ENCODE data around the gene MED22. TPM values are rescaled to one million over a fixed set of nuclear protein-coding genes. Genes with fewer than 3 reads are reported as not detected.

Gene MED22
- total and polyA plus RNA-seq, 2 of the 8 experiments (the other 6 are each of a cell fraction or from before 2014, with no cell fraction given), result 56.4 to 68.4 TPM

DNA sequence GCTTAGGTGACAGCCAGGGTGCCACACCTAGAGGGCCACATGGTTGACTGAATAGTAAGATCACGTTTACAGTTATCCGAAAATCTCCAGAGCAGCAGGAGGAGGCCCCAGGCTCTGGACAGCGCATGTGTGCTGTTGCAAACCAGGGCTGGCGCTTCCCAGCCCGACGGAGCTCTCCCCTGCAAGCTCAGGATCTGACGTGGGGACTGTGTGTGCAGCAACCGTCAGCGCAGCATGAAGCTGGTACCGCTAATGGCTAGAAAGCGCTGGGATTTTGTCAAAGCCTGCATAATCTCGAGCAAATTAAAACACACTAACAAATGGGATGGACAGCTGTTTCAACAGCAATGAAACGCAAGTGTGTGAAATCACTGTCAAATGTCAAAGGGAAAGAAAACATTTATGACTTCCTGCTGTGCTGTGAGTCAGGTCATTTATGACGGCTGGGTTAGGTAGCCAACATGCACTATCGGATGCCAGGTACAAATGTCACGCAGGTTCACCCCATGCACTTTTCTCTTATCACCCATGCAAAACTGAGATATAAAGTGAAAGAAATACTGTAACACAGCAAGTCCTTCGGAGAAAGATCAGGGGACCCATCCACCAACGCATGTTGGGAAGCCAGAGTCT is 20.4 kb upstream of the MED22 start:
- H3K4me3 ChIP-seq (ENCODE audit: extremely low read depth in 1 of 4, insufficient read depth in 2 of 4, low read depth in 3 of 4, low read length in 4 of 4), result no peak overlapping the region
- FAIRE-seq, result no peak
- no peaks in the 10 kb centered on the region for H3K27me3 ChIP-seq (replicated peaks in 1 of 4; ENCODE audit: control insufficient read depth in 3 of 4, extremely low read depth in 1 of 4, insufficient read depth in 3 of 4, low read length in 3 of 4)
- no peak overlapping the region for H3K18ac ChIP-seq (ENCODE audit: extremely low read depth, low read length)
- H2BK5ac ChIP-seq (ENCODE audit: low read depth, low read length), result no peak overlapping the region
- H3K4ac ChIP-seq (replicated peaks; ENCODE audit: insufficient read length, low read depth, low read length), result no peak overlapping the region
- no peak overlapping the region for H2BK15ac ChIP-seq (ENCODE audit: low read length)
- peaks cover 38% of the 10 kb centered on the region for H3K79me1 ChIP-seq (ENCODE audit: low read depth, low read length)
- H2BK120ac ChIP-seq (replicated peaks; ENCODE audit: low read depth, low read length), result no peak overlapping the region
- no peak overlapping the region for H4K91ac ChIP-seq (replicated peaks; ENCODE audit: insufficient read length, low read length)
- H2AK5ac ChIP-seq (ENCODE audit: low read depth, low read length), result no peak overlapping the region
- H3K27ac ChIP-seq (ENCODE audit: low read depth, low read length), result no peak overlapping the region
- no peaks in the 10 kb centered on the region; a peak in 1 of 7 replicates for H3K4me1 ChIP-seq (replicated peaks in 1 of 4; ENCODE audit: control insufficient read depth in 3 of 4, insufficient read depth in 4 of 4, low read length in 3 of 4)
- POLR2A ChIA-PET (ENCODE audit: partially characterized antibody), result interaction anchor here (19.9 kb wide), 1 partner anchor 15 kb away, joined by 461 read pairs; the partner anchor contains the start of genes MED22, RPL7A, SURF1 and SURF2
- H2BK20ac ChIP-seq (ENCODE audit: low read length), result no peak overlapping the region
- no peak for DNase-seq (ENCODE audit: low read depth in 1 of 2, low spot score in 2 of 2)
- H3K9me3 ChIP-seq (ENCODE audit: insufficient read depth in 2 of 2, low read depth in 1 of 2, low read length in 1 of 2), result no peaks in the 10 kb centered on the region
- no peak overlapping the region for H4K8ac ChIP-seq (ENCODE audit: extremely low read depth, insufficient read depth, low read length)
- no peak overlapping the region for H2AFZ ChIP-seq (ENCODE audit: low read length)
- no peak overlapping the region for H3K56ac ChIP-seq (replicated peaks; ENCODE audit: insufficient read length, low read depth, low read length)
- H3K14ac ChIP-seq (ENCODE audit: insufficient read length), result no peak overlapping the region
- no peak overlapping the region for H4K5ac ChIP-seq (ENCODE audit: insufficient read length, low read depth, low read length)
- 94% methylated on average over 18 of the region's 18 CpGs; no CpG with 5 or more reads in 1 of the 2 experiments for WGBS, 2 experiments (ENCODE audit: extremely low coverage in 1 of 2, insufficient coverage in 1 of 2, insufficient read length in 1 of 2, insufficient replicate concordance in 2 of 2, low coverage in 1 of 2, low lambda C conversion rate in 2 of 2, missing lambda C conversion rate in 1 of 2)
- no peak overlapping the region for H3K4me2 ChIP-seq (ENCODE audit: insufficient read depth in 1 of 2, low read depth in 2 of 2, low read length in 2 of 2)
- no peak overlapping the region for H3K9ac ChIP-seq (replicated peaks in 1 of 4; ENCODE audit: extremely low read depth in 1 of 4, low read depth in 3 of 4, low read length in 3 of 4)
- H2BK12ac ChIP-seq (ENCODE audit: low read depth, low read length), result no peak overlapping the region
- peaks cover 18 to 70% of the 10 kb centered on the region in 2 experiments; a peak in 3 of 4 replicates for H3K79me2 ChIP-seq (ENCODE audit: control insufficient read depth in 1 of 2, insufficient read depth in 2 of 2, low read length in 2 of 2)
- H3K23me2 ChIP-seq (ENCODE audit: low read depth, low read length), result no peaks in the 10 kb centered on the region
- H3K23ac ChIP-seq (ENCODE audit: insufficient read length), result no peak overlapping the region
- CTCF ChIA-PET (ENCODE audit: partially characterized antibody), result interaction anchor here (0.9 to 10.1 kb wide), 5 partner anchors 11 to 41 kb away, joined by 3 to 90 read pairs (median 5); partner anchors contain the start of genes SURF1 and SURF2
- peaks cover 12 to 40% (median 34%) of the 10 kb centered on the region in 4 experiments; a peak in 7 of 8 replicates for H3K36me3 ChIP-seq (ENCODE audit: control insufficient read depth in 2 of 4, insufficient read depth in 4 of 4, low read length in 3 of 4)
- peaks cover 45 to 66% of the 10 kb centered on the region in 2 experiments for H4K20me1 ChIP-seq (replicated peaks in 1 of 2; ENCODE audit: control insufficient read depth in 1 of 2, insufficient read depth in 2 of 2, low read length in 2 of 2)
- no peak for TF ChIP-seq CREB1 (IDR thresholded peaks at IDR 0.05)
- TF ChIP-seq CBX5 (IDR thresholded peaks at IDR 0.05; ENCODE audit: low read depth, low read length), result no peak
- TF ChIP-seq GABPA (IDR thresholded peaks at IDR 0.05; ENCODE audit: borderline replicate concordance, insufficient read depth, low read length), result no peak
- TF ChIP-seq BCL11A (IDR thresholded peaks at IDR 0.05; ENCODE audit: low read depth in 2 of 2, low read length in 2 of 2), result no peak
- TF ChIP-seq RFX5 (IDR thresholded peaks at IDR 0.05; ENCODE audit: borderline replicate concordance, low read depth, low read length), result no peak
- TF ChIP-seq TAF7 (optimal IDR thresholded peaks at IDR 0.05; ENCODE audit: borderline replicate concordance, low read depth, low read length), result no peak
- TF ChIP-seq KDM5A (IDR thresholded peaks at IDR 0.05; ENCODE audit: low read length), result no peak

Measured in H1 (cell line).